K562 (cell line): Measurements from ENCODE around the gene EDRF1. TPM values are rescaled to one million over a fixed set of nuclear protein-coding genes. Genes with fewer than 3 reads are reported as not detected.

Experiments
- ATAC-seq: fragments of 200-7000 bp; cut with Tn5 transposase; 3 replicates; pipeline ENCODE4 v1.9.1; 2020; ENCODE audit warnings: moderate library complexity
- BruUV-seq: library from RNA; stranded (reverse); fragments of 400-500 nt; replicated peaks from 2 replicates; lab custom pipeline; 2021; lab: Mats Ljungman, UMichigan
- CTCF ChIA-PET: fragments of 300-600 bp; formaldehyde crosslinking; extraction: SDS; loops from one replicate; lab custom pipeline; 2021; ENCODE audit warnings: low intra/inter-chr PET ratio; lab: Yijun Ruan, JAX
- POLR2A ChIA-PET: fragments of 300-600, 350-650 bp; sonication (Branson Sonifier 250); formaldehyde crosslinking; extraction: SDS; loops from one replicate; lab custom pipeline; 2021; ENCODE audit warnings: antibody characterized with exemption, inconsistent platforms; lab: Yijun Ruan, JAX
- DNase-seq, 4 experiments: peaks; one replicate each; pipeline versions ENCODE4 v3.0.0 to v3.0.0-alpha.2; 2011 to 2018; ENCODE audit warnings: low spot score in 3 of 4, mixed read lengths in 3 of 4; ENCODE audit errors: extremely low read depth in 1 of 4
- FAIRE-seq: peaks from 2 replicates; lab custom pipeline; 2011; peaks lifted over from hg19 to GRCh38; lab: Jason Lieb, UNC
- H2AFZ ChIP-seq: 2 replicates; pipeline ENCODE4 v1.6.0; 2011; ENCODE audit warnings: low read depth, low read length, control low read depth, inconsistent platforms
- H3K27ac ChIP-seq: fragments of 200-600 bp; 3 replicates; pipeline ENCODE4 v1.8.0; 2011; ENCODE audit warnings: low read depth, mild to moderate bottlenecking, control low read depth, inconsistent platforms, low read length, moderate library complexity, mixed read lengths; ENCODE audit errors: extremely low read depth
- H3K27me3 ChIP-seq, 2 experiments: fragments of 300-600 bp in 1 of 2; 2 replicates in 1 of 2; 3 replicates in 1 of 2; pipeline versions ENCODE4 v1.6.0 to v1.8.0; 2011; ENCODE audit warnings: inconsistent platforms in 2 of 2, low read length in 2 of 2, mild to moderate bottlenecking in 1 of 2, mixed read lengths in 1 of 2, moderate library complexity in 1 of 2; ENCODE audit not compliant: control insufficient read depth in 2 of 2, insufficient read depth in 2 of 2
- H3K36me3 ChIP-seq: fragments of 300-600 bp; 3 replicates; pipeline ENCODE4 v1.8.0; 2011; ENCODE audit warnings: mild to moderate bottlenecking, low read length, inconsistent platforms; ENCODE audit not compliant: control insufficient read depth, insufficient read depth
- H3K4me1 ChIP-seq, 2 experiments: fragments of 200-600 bp in 1 of 2; replicated peaks in 1 of 2; 2 replicates in 1 of 2; 3 replicates in 1 of 2; pipeline versions ENCODE4 v1.5.1 to v1.8.0; 2011; ENCODE audit warnings: inconsistent platforms in 2 of 2, low read length in 2 of 2, mild to moderate bottlenecking in 1 of 2, mixed read lengths in 1 of 2, moderate library complexity in 1 of 2; ENCODE audit not compliant: control insufficient read depth in 2 of 2, insufficient read depth in 2 of 2
- H3K4me2 ChIP-seq: 2 replicates; pipeline ENCODE4 v1.6.1; 2011; ENCODE audit warnings: low read length, control low read depth, inconsistent platforms, mixed read lengths; ENCODE audit not compliant: insufficient read depth
- H3K4me3 ChIP-seq: fragments of 200-600 bp; sonication (generic), shearing (Covaris generic); 2 replicates; pipeline ENCODE4 v1.5.1; 2016; ENCODE audit warnings: control low read depth, inconsistent platforms
- H3K79me2 ChIP-seq: fragments of 200-600 bp; 3 replicates; pipeline ENCODE4 v1.8.0; 2011; ENCODE audit warnings: low read length, inconsistent platforms; ENCODE audit not compliant: control insufficient read depth, insufficient read depth
- H3K9ac ChIP-seq, 2 experiments: 2 replicates each; pipeline versions ENCODE4 v1.6.0 to v1.6.1; 2011; ENCODE audit warnings: low read depth in 2 of 2, low read length in 2 of 2, control low read depth in 1 of 2, inconsistent platforms in 1 of 2, mild to moderate bottlenecking in 1 of 2, mixed read lengths in 1 of 2; ENCODE audit not compliant: insufficient read depth in 1 of 2
- H3K9me1 ChIP-seq: one replicate; pipeline ENCODE4 v1.6.0; 2011; ENCODE audit warnings: inconsistent platforms, mild to moderate bottlenecking, low read length, moderate library complexity; ENCODE audit not compliant: control insufficient read depth, insufficient read depth
- H3K9me3 ChIP-seq: replicated peaks from 2 replicates; pipeline ENCODE4 v1.5.1; 2011; ENCODE audit warnings: low read depth, low read length, inconsistent platforms; ENCODE audit not compliant: control insufficient read depth, insufficient read depth
- H4K20me1 ChIP-seq: replicated peaks from 2 replicates; pipeline ENCODE4 v1.6.1; 2011; ENCODE audit warnings: low read length, inconsistent platforms, mixed read lengths; ENCODE audit not compliant: control insufficient read depth, insufficient read depth
- MEF2A ChIP-seq: IDR thresholded peaks from 2 replicates; pipeline ENCODE4 v1.6.1; 2011; ENCODE audit warnings: low read depth, mild to moderate bottlenecking, low read length, moderate library complexity; ENCODE audit not compliant: control insufficient read depth
- MYBL2 ChIP-seq, 2 experiments: fragments of 450-650 bp in 1 of 2; sonication (generic) in 1 of 2; formaldehyde crosslinking in 1 of 2; IDR thresholded peaks; 2 replicates each; pipeline versions ENCODE4 v1.6.1 to v1.8.1; 2017 to 2022; ENCODE audit warnings: borderline replicate concordance in 1 of 2, inconsistent platforms in 1 of 2, low read depth in 1 of 2, mild to moderate bottlenecking in 1 of 2, missing genetic modification reagents in 1 of 2, moderate library complexity in 1 of 2
- POLR2G ChIP-seq: fragments of 200-400 bp; formaldehyde crosslinking; IDR thresholded peaks from 2 replicates; pipeline ENCODE4 v1.6.1; 2017; ENCODE audit warnings: low read depth, mild to moderate bottlenecking, antibody characterized with exemption, low read length, moderate library complexity
- SPI1 ChIP-seq: IDR thresholded peaks from 2 replicates; pipeline ENCODE4 v1.6.1; 2011; ENCODE audit warnings: low read depth, low read length, control low read depth, borderline replicate concordance
- WGBS: fragments of 100-300 bp; shearing (Covaris generic); methylation state at CpG from one replicate; pipeline ENCODE4 v1.1.6; 2016; ENCODE audit warnings: low coverage, mixed read lengths; ENCODE audit not compliant: insufficient coverage; ENCODE audit errors: missing lambda C conversion rate; 5-methylcytosine and 5-hydroxymethylcytosine counted together
- in situ Hi-C: fragments of 300-500 bp; cut with MboI; formaldehyde crosslinking; loops from 4 replicates; pipeline ENCODE4 v1.15.0; 2018; ENCODE audit warnings: inconsistent platforms, mixed read lengths
- intact Hi-C: fragments of 100-400 bp; cut with micrococcal nuclease; formaldehyde crosslinking; loops from 2 replicates; pipeline ENCODE4 v1.14.2; 2022
- polyA plus RNA-seq, 8 experiments: library from polyadenylated mRNA; depleted of rRNA in 4 of 8; stranded (reverse) in 5 of 8; unstranded in 3 of 8; fragments of >200 nt; fragmentation: Nextera tagmentation in 2 of 8; fragmentation: Illumina TruSeq in 1 of 8; extraction: Ambion mirVana in 2 of 8; extraction: Trizol in 1 of 8; gene quantifications; 2 replicates each; pipeline versions ENCODE4 v1.2.1 to v1.2.3, GENCODE V29; 2011 to 2014; ENCODE audit warnings: inconsistent platforms in 1 of 8, missing spikeins in 1 of 8
- total RNA-seq, 7 experiments: library from RNA; depleted of rRNA in 6 of 7; stranded (reverse); fragments of >200 nt in 6 of 7; fragmentation: Illumina TruSeq in 2 of 7; extraction: Trizol in 2 of 7; gene quantifications; 2 replicates each; pipeline versions ENCODE4 v1.2.1 to v1.2.3, GENCODE V29; 2011 to 2021; ENCODE audit warnings: low replicate concordance in 1 of 7

EDRF1 gene
- total and polyA plus RNA-seq, 9 of the 15 experiments (the other 6 are each of a cell fraction or from before 2014, with no cell fraction given): 7.6 to 26.0 (median 18.6) TPM

- in situ Hi-C loops: no loop called here
- no peak for ATAC-seq
- 45% methylated on average over 5 of the region's 9 CpGs for WGBS
- no peak for TF ChIP-seq MEF2A
- no peak for TF ChIP-seq SPI1
- TF ChIP-seq, all 486 proteins: peak for 0
- CTCF ChIA-PET: no interaction called here
- DNase-seq: no peak
- Histone ChIP-seq H3K4me1 (peaks cover 0 to 7% of the 10 kb centered on the region in 2 experiments; a peak in 2 of 5 replicates), H3K36me3 (no peaks in the 10 kb centered on the region), H3K27ac (no peak overlapping the region), H3K9me3 (no peaks in the 10 kb centered on the region), H3K9ac (no peak overlapping the region), H3K79me2 (no peaks in the 10 kb centered on the region), H3K4me3 (no peak overlapping the region), H2AFZ (no peak overlapping the region), H3K4me2 (no peak overlapping the region), H4K20me1 (no peaks in the 10 kb centered on the region), H3K27me3 (no peaks in the 10 kb centered on the region), H3K9me1 (no peaks in the 10 kb centered on the region)
- POLR2A ChIA-PET: interaction anchor here (1.3 kb wide), 1 partner anchor 9 kb away, joined by 5 read pairs; no protein-coding TSS in a partner anchor
- FAIRE-seq: no peak
- intact Hi-C loops: no loop called here
- BruUV-seq: no TSS peak
These were observed 66.3 kb downstream of the EDRF1 start for GRCh38 chr10:125785791-125786190.

DNA sequence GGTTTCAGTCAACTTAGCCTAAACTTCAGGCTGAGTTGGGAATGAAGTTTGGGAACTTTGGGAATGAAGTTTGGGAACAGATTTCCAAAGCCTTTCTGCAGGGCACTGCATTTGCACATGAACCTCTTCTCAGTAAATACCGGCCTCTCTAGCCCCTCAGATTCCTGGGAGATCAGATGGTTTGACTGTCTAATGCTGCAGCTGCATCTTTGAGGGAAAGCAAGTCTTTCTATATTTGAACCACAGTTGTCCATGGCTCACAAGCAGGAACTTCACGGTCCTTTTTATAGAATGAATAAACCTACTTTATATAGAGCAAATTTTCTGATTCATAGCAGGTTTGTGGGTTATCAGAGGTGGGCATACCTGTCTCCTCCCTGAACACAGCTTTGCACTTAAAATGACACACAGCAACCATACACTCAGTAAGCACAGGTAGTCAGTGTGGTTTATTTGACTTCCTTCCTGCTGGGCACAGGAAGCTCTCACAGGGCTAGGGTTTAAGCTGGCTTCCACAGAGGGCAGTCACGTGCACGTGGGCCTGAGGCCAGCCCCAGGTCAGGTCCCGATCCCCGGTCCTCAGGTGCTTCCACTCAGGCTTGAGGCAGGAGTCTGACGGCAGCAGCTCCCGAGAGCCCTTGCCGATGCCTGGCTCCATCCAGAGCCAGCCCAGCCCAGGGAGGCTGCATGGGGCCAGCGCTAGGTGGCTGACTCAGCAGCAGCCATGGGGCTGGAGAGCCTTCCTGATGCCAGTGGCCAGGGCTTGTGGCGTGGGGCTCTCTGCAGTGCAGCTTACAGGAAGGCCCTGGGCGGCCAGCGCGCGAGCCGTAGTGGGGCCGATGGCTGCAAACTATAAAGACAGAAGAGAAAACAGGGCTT is 68.9 kb downstream of the EDRF1 start:
- ATAC-seq (no peak; the same call in 1 of the 3 replicates), DNase-seq (no peak), FAIRE-seq (no peak)
- ChIA-PET CTCF (no interaction called here), POLR2A (interaction anchor here (0.6 to 2.2 kb wide), 5 partner anchors 9 to 272 kb away, joined by 3 to 9 read pairs (median 3); no protein-coding TSS in a partner anchor)
- in situ Hi-C loops (no loop called here), intact Hi-C loops (no loop called here)
- Histone ChIP-seq H3K9me1 (peaks cover 2% of the 10 kb centered on the region), H3K4me1 (peaks cover 0 to 7% of the 10 kb centered on the region in 2 experiments; a peak in 2 of 5 replicates), H3K36me3 (peaks cover 16% of the 10 kb centered on the region; the same call in 2 of the 3 replicates), H3K27ac (no peak overlapping the region), H2AFZ (no peak overlapping the region), H3K4me3 (no peak overlapping the region), H3K4me2 (no peak overlapping the region), H3K9me3 (no peaks in the 10 kb centered on the region), H3K79me2 (no peaks in the 10 kb centered on the region), H4K20me1 (no peaks in the 10 kb centered on the region), H3K27me3 (no peaks in the 10 kb centered on the region), H3K9ac (no peak overlapping the region)
- WGBS: 80% methylated on average over 6 of the region's 17 CpGs
- TF ChIP-seq MYBL2 (IDR thresholded peaks at IDR 0.05; ENCODE audit: low read depth): no peak
- no peak for TF ChIP-seq MYBL2 (CRISPR knock-in tag; IDR thresholded peaks at IDR 0.05; ENCODE audit: borderline replicate concordance)
- TF ChIP-seq POLR2G: peak; percentile 26; the same call in 1 of the 2 replicates
- BruUV-seq: no TSS peak
